ENCODE data around the gene CATSPER1. TPM values are rescaled to one million over a fixed set of nuclear protein-coding genes. Genes with fewer than 3 reads are reported as not detected.

The CATSPER1 gene
- total RNA-seq, 1 experiment from 2014 or later: 0.15 TPM

- in situ Hi-C loops (cut with HindIII; ENCODE audit: low pct_unique_long_range_greater_than_20kb, low sequenced_read_pairs): no loop called here
- CTCF ChIA-PET: interaction anchor here (0.6 kb wide), 1 partner anchor 71 kb away, joined by 3 read pairs; no protein-coding TSS in a partner anchor
- ATAC-seq: no peak
Observed at GRCh38 chr11:65973439-65974110, 52.7 kb downstream of the CATSPER1 start.

DNA sequence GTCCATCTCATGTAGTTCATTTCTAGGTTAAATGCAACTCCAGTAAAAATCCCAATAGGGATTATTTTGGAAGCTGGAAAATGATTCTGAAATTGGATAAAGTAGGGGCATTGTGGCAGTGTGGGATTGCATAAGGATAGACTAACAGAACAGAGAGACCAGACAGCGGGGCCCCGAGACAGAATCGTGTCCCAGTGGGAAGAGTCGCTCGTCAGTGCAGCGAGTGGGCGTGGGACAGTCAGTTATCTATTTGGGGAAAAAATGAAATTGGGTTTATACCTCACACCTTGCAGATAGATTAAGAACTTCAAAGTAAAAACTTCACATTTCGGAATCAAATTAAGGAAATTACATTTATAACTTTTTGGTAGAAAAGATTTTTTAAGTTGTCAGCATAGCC, 54.2 kb downstream of the CATSPER1 start:
- in situ Hi-C loops (cut with HindIII; ENCODE audit: low pct_unique_long_range_greater_than_20kb, low sequenced_read_pairs): no loop called here
- Histone ChIP-seq H3K4me3 (ENCODE audit: low read depth in 2 of 2, low read length in 2 of 2) (no peak overlapping the region), H3K9me3 (ENCODE audit: control insufficient read depth, insufficient read depth, low read depth, low read length) (no peaks in the 10 kb centered on the region), H3K4me1 (ENCODE audit: control insufficient read depth, insufficient read depth, low read length) (peaks cover 5% of the 10 kb centered on the region; the same call in 1 of the 2 replicates), H3K27me3 (ENCODE audit: control insufficient read depth, insufficient read depth, low read length) (no peaks in the 10 kb centered on the region), H3K36me3 (ENCODE audit: control insufficient read depth, insufficient read depth, low read length) (peaks cover 5% of the 10 kb centered on the region), H3K27ac (ENCODE audit: low read length) (no peak overlapping the region)
- CTCF ChIA-PET: interaction anchor here (0.6 to 0.8 kb wide), 2 partner anchors 23 to 29 kb away, joined by 3 read pairs; no protein-coding TSS in a partner anchor
- TF ChIP-seq SIN3A (IDR thresholded peaks at IDR 0.05; ENCODE audit: borderline replicate concordance, insufficient read depth, low read depth, low read length) (no peak), POLR2AphosphoS5 (IDR thresholded peaks at IDR 0.05; ENCODE audit: low read depth, low read length) (no peak), TCF7L2 (IDR thresholded peaks at IDR 0.05; ENCODE audit: low read depth, low read length) (no peak), REST (IDR thresholded peaks at IDR 0.05; ENCODE audit: insufficient read depth in 1 of 2, low read depth in 2 of 2, low read length in 1 of 2) (no peak)
- TF ChIP-seq, protein P1, sequence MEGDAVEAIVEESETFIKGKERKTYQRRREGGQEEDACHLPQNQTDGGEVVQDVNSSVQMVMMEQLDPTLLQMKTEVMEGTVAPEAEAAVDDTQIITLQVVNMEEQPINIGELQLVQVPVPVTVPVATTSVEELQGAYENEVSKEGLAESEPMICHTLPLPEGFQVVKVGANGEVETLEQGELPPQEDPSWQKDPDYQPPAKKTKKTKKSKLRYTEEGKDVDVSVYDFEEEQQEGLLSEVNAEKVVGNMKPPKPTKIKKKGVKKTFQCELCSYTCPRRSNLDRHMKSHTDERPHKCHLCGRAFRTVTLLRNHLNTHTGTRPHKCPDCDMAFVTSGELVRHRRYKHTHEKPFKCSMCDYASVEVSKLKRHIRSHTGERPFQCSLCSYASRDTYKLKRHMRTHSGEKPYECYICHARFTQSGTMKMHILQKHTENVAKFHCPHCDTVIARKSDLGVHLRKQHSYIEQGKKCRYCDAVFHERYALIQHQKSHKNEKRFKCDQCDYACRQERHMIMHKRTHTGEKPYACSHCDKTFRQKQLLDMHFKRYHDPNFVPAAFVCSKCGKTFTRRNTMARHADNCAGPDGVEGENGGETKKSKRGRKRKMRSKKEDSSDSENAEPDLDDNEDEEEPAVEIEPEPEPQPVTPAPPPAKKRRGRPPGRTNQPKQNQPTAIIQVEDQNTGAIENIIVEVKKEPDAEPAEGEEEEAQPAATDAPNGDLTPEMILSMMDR (IDR thresholded peaks at IDR 0.05): no peak
- DNase-seq (ENCODE audit: low read depth, low spot score) (no peak), ATAC-seq (no peak)
- intact Hi-C loops (cut with micrococcal nuclease; ENCODE audit: unreplicated experiment): no loop called here
- no TSS peak for BruUV-seq (replicated peaks)
- POLR2A ChIA-PET: interaction anchor here (0.5 to 0.7 kb wide), 3 partner anchors 78 to 220 kb away, joined by 6 to 12 read pairs (median 9); no protein-coding TSS in a partner anchor

More at GRCh38 chr11:65973439-65974110, 52.7 kb downstream of the CATSPER1 start:
- POLR2A ChIA-PET: interaction anchor here (0.6 kb wide), 1 partner anchor 73 kb away, joined by 3 read pairs; no protein-coding TSS in a partner anchor
- no peak overlapping the region for H3K4me3 ChIP-seq (ENCODE audit: low read depth in 2 of 2, low read length in 2 of 2)
- no peak for DNase-seq (ENCODE audit: low read depth, low spot score)
- no peaks in the 10 kb centered on the region for H3K9me3 ChIP-seq (ENCODE audit: control insufficient read depth, insufficient read depth, low read depth, low read length)
- intact Hi-C loops (cut with micrococcal nuclease; ENCODE audit: unreplicated experiment): no loop called here
- TSS peak; percentile 53 for BruUV-seq (replicated peaks)
- H3K27ac ChIP-seq (ENCODE audit: low read length): no peak overlapping the region
- TF ChIP-seq SIN3A (IDR thresholded peaks at IDR 0.05; ENCODE audit: borderline replicate concordance, insufficient read depth, low read depth, low read length): no peak
- TF ChIP-seq TCF7L2 (IDR thresholded peaks at IDR 0.05; ENCODE audit: low read depth, low read length): no peak
- TF ChIP-seq POLR2AphosphoS5 (IDR thresholded peaks at IDR 0.05; ENCODE audit: low read depth, low read length): no peak
- TF ChIP-seq, protein P1 (IDR thresholded peaks at IDR 0.05): no peak
- TF ChIP-seq REST (IDR thresholded peaks at IDR 0.05; ENCODE audit: insufficient read depth in 1 of 2, low read depth in 2 of 2, low read length in 1 of 2): no peak
- peaks cover 8% of the 10 kb centered on the region for H3K36me3 ChIP-seq (ENCODE audit: control insufficient read depth, insufficient read depth, low read length)
- H3K4me1 ChIP-seq (ENCODE audit: control insufficient read depth, insufficient read depth, low read length): peaks cover 5% of the 10 kb centered on the region; the same call in 1 of the 2 replicates
- H3K27me3 ChIP-seq (ENCODE audit: control insufficient read depth, insufficient read depth, low read length): no peaks in the 10 kb centered on the region

All from Panc1 (cell line).